RPMI7951 (cell line): ENCODE results near the gene ANGPTL2. TPM values are rescaled to one million over a fixed set of nuclear protein-coding genes. Genes with fewer than 3 reads are reported as not detected.

Experiments
- DNase-seq: peaks from one replicate; pipeline ENCODE4 v3.0.0-alpha.2; 2012; ENCODE audit warnings: low read depth
- total RNA-seq: library from RNA; depleted of rRNA; stranded (reverse); fragments of >200 nt; shearing (Covaris generic); gene quantifications from 2 replicates; pipeline ENCODE4 v1.2.3, GENCODE V29; 2014

The ANGPTL2 gene
- total RNA-seq, 1 experiment from 2014 or later, result 47.8 TPM

GRCh38 chr9:127118597-127119319 is 3.7 kb downstream of the ANGPTL2 start:
- DNase-seq, result no peak

GRCh38 chr9:127117801-127118200 is 4.6 kb downstream of the ANGPTL2 start:
- no peak for DNase-seq

- DNase-seq, result no peak
Observed at GRCh38 chr9:127116957-127117356, 5.5 kb downstream of the ANGPTL2 start.

GRCh38 chr9:127116088-127116726 is 6.2 kb downstream of the ANGPTL2 start:
- peak; percentile 19 for DNase-seq

GRCh38 chr9:127114606-127115005 is 7.8 kb downstream of the ANGPTL2 start:
- no peak for DNase-seq

- no peak for DNase-seq
Observed at GRCh38 chr9:127113191-127113972, 9.1 kb downstream of the ANGPTL2 start.

GRCh38 chr9:127112735-127113161 is 9.7 kb downstream of the ANGPTL2 start:
- peak; percentile 15 for DNase-seq

- DNase-seq, result no peak
Observed at GRCh38 chr9:127112056-127112455, 10.4 kb downstream of the ANGPTL2 start.

GRCh38 chr9:127109212-127109711 is 13.2 kb downstream of the ANGPTL2 start:
- DNase-seq, result no peak

- no peak for DNase-seq
Observed at GRCh38 chr9:127107929-127108876, 14.2 kb downstream of the ANGPTL2 start.

- DNase-seq, result no peak
Observed at GRCh38 chr9:127107171-127107928, 15.1 kb downstream of the ANGPTL2 start.

- no peak for DNase-seq
Observed at GRCh38 chr9:127106466-127106855, 16.0 kb downstream of the ANGPTL2 start.

GRCh38 chr9:127105805-127106465 is 16.5 kb downstream of the ANGPTL2 start:
- DNase-seq, result no peak

GRCh38 chr9:127104581-127105311 is 17.7 kb downstream of the ANGPTL2 start:
- DNase-seq, result no peak

- DNase-seq, result no peak
Observed at GRCh38 chr9:127102788-127103187, 19.6 kb downstream of the ANGPTL2 start.

- DNase-seq, result no peak
Observed at GRCh38 chr9:127102176-127102575, 20.3 kb downstream of the ANGPTL2 start.

GRCh38 chr9:127099664-127100063 is 22.8 kb downstream of the ANGPTL2 start:
- no peak for DNase-seq

- DNase-seq, result no peak
Observed at GRCh38 chr9:127098916-127099553, 23.4 kb downstream of the ANGPTL2 start.

GRCh38 chr9:127097683-127098082 is 24.8 kb downstream of the ANGPTL2 start:
- DNase-seq, result no peak
